Measurements from ENCODE around the gene ZFP2.

- TF ChIP-seq POLR2A (IDR thresholded peaks at IDR 0.05; ENCODE audit: low read depth, low read length) (no peak), TAF1 (IDR thresholded peaks at IDR 0.05; ENCODE audit: borderline replicate concordance, low read depth, low read length) (no peak)
Measured at GRCh38 chr5:178851951-178852350, 43.8 kb upstream of the ZFP2 start.
